Ramos (cell line): Measurements from ENCODE around the gene CLCN5.

Experiments
- in situ Hi-C: fragments of 300-500 bp; cut with MboI; formaldehyde crosslinking; loops from one replicate; pipeline ENCODE4 v1.14.3; 2022; ENCODE audit warnings: low sequenced_read_pairs; ENCODE audit not compliant: unreplicated experiment

Gene CLCN5

GRCh38 chrX:50071494-50071893, 149.1 kb downstream of the CLCN5 start:
- in situ Hi-C loops: no loop called here

GRCh38 chrX:50072110-50072509, 149.7 kb downstream of the CLCN5 start:
- in situ Hi-C loops: no loop called here

DNA sequence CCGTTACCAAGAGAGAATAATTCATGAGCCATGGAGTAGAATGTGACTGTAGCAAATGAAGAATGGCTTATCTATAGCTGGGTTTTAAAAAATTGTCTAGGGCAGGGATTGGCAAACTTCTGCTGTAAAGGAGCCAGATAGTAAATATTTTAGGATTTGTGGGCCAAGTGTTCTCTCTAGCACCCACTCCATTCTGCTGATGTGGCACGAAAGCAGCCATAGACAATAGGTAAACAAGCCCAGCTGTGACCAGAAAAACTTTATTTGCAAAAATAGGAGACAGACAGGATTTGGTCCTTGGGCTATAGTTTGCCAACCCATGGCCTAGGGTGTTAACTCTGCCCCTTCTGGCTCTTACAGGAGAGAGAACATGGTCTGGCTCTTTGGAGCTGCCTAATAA, 151.2 kb downstream of the CLCN5 start:
- in situ Hi-C loops: no loop called here

DNA sequence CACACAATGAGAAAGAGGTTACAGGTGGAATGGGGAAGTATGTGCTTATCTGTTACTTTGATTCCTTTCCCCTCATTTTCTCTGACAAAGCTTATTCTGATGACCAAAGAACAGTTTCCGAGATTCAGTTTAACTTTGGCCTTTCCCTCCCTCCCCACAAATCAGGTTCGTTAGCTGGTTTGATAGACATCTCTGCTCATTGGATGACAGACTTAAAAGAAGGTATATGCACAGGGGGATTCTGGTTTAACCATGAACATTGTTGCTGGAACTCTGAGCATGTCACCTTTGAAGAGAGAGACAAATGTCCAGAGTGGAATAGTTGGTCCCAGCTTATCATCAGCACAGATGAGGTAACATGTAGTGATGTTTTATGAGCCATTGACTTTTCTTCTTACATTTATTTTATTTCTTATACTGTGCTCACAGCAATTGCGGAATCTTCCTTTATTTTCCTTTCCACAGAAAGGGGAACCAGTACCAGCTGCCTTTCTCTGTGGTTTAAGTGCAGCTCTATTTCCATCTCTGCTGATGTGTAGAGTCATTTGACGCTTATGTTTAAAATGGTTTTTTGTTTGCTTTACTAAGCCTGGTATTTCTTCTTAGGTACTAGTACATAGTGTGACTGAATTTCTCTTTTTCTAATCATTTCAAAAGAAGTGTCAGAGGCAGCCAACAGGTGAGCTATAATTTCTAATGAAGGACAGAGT, 153.4 kb downstream of the CLCN5 start:
- in situ Hi-C loops: no loop called here

DNA sequence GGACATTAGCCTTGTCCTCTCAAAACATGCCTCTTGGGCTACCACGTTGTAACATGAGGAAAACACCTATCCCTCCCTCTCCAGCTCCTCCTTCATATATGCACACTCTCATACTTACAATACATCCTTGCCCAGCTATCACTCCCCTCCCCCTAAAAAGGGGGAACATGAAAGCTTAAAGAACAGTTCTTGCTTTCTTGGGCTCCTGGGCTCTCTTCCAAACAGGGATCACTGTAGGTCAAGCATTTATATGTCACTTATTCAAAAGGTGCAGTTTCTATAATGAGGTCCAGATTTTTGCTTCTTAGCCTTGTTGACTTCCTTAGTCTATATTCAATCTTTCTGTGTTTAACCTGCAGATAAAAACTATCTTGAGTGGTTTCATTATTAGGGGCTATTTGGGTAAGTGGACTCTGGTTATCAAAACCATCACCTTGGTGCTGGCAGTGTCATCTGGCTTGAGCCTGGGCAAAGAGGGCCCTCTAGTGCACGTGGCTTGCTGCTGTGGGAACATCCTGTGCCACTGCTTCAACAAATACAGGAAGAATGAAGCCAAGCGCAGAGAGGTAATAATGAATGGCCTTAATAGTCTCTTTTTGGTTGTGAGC, 159.0 kb downstream of the CLCN5 start:
- in situ Hi-C loops: no loop called here

DNA sequence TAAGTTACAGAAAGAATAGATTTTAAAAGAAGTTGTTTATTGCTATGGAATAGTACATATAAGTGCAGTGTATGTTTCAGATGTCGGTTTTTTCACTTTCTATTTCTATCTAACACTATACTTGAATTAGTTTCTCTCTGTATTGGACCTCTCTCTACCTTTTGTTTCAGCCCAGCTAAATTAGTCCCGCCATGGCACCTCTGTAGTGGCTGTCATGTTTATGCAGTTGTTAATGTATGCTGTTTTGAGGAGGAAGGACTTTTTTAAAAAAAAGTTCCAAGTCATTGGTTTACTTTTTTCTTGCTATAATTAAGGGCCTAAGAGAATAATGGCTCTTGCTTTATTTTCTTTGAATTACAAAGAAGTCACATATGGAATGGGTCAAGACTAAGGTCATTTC, 160.3 kb downstream of the CLCN5 start:
- in situ Hi-C loops: no loop called here

DNA sequence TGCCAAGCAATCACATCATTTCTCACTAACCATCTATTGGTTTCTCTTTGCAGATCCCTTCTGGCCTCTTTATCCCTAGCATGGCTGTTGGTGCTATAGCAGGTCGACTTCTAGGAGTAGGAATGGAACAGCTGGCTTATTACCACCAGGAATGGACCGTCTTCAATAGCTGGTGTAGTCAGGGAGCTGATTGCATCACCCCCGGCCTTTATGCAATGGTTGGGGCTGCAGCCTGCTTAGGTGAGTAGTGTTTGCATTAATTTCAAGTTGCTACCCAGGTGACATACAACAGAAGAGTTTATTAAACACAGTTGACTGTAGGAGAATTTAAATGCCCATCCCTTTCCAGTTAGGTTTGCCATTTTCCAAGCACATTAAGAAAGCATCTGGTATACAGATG, 166.2 kb downstream of the CLCN5 start:
- in situ Hi-C loops: no loop called here

DNA sequence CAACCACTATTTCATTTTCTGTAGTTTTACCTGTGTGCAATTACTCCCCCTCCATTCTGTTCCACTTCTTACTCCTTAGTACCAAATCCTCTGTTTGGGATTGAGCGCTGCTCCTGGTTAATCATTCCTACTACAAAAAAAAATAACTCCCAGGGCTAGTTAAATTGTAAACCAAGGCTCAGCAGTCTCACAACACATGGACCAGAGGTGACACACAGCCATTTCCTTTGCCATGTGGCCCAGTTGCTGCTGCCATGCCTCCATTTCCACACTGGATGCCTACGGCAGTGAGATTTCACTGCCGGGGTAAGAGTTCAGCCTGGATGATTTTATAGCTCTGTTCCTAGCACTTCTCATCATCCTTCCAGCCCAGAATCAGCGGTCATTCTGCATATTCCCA, 171.2 kb downstream of the CLCN5 start:
- in situ Hi-C loops: no loop called here

DNA sequence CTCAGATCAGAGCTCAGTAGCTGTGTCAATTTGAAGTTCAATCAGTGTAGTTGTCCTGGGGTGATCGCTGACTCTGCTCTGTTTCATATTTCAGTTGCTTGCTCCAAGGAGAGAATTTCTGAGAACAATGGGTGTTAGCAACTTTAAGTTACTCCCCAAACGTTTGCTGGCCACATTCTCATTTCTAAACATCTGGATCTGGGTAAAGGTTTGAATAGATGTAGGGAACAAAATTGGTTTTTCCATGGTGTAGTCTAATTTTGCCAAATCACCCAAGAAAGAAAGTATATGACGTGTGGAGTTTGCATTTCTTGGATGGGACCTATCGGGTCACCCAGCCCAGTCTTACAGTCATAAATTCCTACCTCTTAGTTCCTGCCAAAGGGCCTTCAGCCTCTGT, 174.7 kb downstream of the CLCN5 start:
- in situ Hi-C loops: no loop called here

GRCh38 chrX:50098241-50098640, 175.8 kb downstream of the CLCN5 start:
- in situ Hi-C loops: no loop called here

GRCh38 chrX:50098749-50099148, 176.4 kb downstream of the CLCN5 start:
- in situ Hi-C loops: no loop called here

DNA sequence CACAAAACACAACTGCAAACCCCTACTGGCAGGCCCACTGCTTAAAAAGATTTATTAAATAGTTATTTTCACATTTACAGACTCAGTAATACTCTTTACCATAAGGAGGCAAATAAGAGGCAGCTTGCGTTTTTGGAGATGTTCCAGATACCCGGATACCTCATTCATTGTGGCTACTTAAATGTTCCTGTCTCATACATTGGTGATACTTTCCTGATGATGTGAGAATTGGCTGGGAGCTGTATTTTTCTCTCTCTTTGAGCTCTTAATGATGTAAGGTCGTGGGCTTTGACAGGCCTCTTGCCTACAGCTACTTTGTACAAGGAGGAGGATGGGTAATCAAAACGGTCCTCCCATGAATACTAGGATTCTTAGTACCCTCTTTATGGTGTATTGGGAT, 176.9 kb downstream of the CLCN5 start:
- in situ Hi-C loops: no loop called here

DNA sequence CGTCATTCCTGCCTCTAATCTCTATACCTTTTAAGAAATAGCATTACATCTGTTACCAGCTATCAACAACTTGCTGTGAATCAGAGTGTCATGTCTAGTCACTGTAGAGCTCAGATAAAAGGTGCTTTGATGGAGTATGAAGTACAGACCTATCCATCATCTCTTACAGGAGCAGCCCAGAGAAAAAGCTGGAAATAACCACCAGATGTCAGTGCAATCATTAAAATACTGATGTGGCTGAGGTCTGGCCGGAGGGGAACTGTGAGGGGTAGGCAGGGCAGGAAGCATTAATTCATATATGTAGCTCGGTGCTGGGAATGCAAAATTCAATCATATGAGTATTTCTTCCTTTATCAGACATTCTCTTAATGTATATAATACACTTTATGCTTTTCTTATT, 177.8 kb downstream of the CLCN5 start:
- in situ Hi-C loops: no loop called here

DNA sequence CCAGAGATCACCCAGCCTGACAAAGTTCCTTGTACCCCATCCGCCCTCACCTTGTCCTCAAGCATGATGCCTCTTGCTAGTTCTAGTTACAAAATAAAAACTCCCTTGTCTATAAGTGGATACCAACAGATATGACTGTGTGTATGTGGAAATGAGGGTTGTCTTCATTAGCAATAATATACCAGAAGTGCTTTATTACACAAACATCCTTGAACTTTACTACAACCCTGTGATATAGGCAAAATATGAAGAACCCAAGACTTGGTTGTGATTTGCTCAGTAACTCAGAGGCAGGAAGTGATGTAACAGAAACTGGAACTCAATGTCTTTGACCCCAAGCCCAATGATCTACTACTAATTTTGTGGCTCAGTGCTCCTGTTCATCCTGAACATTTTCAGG, 180.8 kb downstream of the CLCN5 start:
- in situ Hi-C loops: no loop called here

GRCh38 chrX:50103866-50104566, 181.6 kb downstream of the CLCN5 start:
- in situ Hi-C loops: no loop called here

GRCh38 chrX:50106051-50106675, 183.8 kb downstream of the CLCN5 start:
- in situ Hi-C loops: no loop called here

GRCh38 chrX:50107470-50107869, 185.1 kb downstream of the CLCN5 start:
- in situ Hi-C loops: no loop called here

DNA sequence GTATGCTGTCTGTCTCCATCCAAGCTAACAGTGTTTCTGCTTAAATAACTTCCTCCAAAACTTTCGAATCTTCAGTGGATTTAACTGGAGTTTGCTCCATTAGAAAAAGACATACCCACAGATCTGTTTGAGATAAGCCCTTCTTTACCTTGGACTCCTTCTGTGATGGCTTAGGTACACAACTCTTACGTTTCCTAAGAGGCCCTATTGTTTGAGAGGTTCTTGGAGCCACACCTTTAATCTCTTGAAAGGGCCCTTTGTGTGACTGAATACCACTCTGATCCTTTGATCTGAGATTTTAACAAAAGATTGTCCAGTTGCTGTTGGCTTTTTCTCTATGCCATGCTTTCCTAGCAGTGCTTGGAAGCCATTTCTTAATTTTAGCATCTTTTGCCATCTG, 185.9 kb downstream of the CLCN5 start:
- in situ Hi-C loops: no loop called here

DNA sequence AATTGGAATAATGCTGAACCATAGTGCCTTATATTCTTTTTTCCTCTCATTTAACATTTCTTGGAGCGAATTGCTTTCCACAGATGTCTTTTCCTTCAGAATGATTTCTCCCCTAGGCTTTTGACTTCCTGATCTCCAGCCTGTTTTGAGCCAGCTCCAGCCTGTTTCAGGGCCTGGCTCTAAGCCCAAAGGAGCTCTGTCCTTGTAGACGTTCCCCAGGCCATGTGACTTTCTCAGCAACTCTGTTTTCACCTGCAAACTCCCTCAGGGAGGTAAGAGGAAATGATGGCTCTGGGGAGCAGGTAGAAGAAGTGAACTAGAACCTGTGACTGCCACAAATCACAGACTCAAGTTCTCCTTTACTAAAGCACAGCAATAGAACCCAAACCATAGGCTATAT, 189.3 kb downstream of the CLCN5 start:
- in situ Hi-C loops: no loop called here

DNA sequence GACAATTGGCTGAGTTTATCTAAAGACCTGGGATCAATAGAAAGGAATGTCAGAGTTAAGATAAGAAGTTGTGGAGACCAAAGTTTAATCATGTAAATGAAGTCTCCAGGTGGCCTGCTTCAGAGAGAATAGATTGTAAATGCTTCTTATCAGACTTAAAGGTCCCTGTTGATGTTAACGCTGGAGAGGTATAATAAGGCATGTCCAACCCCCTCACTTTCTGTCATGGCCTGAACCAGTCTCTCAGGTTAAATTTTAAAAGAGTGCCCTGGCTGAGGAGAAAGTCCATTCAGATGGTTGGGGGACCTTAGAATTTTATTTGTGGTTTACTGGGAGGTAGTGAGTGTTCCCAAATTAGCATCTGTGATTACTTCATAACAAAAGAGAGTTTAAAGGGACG, 191.7 kb downstream of the CLCN5 start:
- in situ Hi-C loops: no loop called here

DNA sequence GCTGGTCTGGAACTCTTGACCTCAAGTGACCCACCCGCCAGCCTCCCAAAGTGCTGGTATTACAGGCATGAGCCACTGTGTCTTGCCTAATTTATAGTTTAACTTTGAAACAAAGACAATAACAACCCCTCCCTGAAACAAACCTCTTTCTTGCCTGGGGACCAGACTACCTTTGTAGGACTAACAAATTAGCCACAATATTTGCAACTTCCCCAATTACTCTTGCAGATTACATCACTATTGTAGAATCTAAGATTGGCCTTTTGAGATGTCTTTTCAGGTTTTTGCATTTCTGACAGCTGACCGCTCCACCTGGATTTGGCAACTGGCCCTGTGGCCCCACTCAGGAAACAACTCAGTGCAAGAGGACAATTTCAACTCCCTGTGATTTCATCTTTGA, 193.6 kb downstream of the CLCN5 start:
- in situ Hi-C loops: no loop called here
